HFFc6 (cell line): ENCODE measurements around the gene LPAR3. TPM values are rescaled to one million over a fixed set of nuclear protein-coding genes. Genes with fewer than 3 reads are reported as not detected.

ENCODE experiments used
- DNase-seq: peaks from one replicate; pipeline ENCODE4 v3.0.0-alpha.2; 2018
- H3K27ac Mint-ChIP-seq: 2 replicates; pipeline ENCODE4 v1.8.0; 2020; ENCODE audit warnings: mild to moderate bottlenecking, mixed read lengths
- H3K27me3 Mint-ChIP-seq: 2 replicates; pipeline ENCODE4 v1.8.0; 2021; ENCODE audit warnings: mild to moderate bottlenecking, moderate library complexity, mixed read lengths; ENCODE audit not compliant: insufficient read depth
- H3K36me3 Mint-ChIP-seq: 2 replicates; pipeline ENCODE4 v1.8.0; 2021; ENCODE audit warnings: low read depth, mixed read lengths
- H3K4me1 Mint-ChIP-seq: 2 replicates; pipeline ENCODE4 v1.8.0; 2020; ENCODE audit warnings: low read depth, mixed read lengths
- H3K4me3 Mint-ChIP-seq: 2 replicates; pipeline ENCODE4 v1.8.0; 2020; ENCODE audit warnings: mild to moderate bottlenecking, moderate library complexity, mixed read lengths
- H3K9me3 Mint-ChIP-seq: 2 replicates; pipeline ENCODE4 v1.8.0; 2020; ENCODE audit warnings: mild to moderate bottlenecking, mixed read lengths
- total RNA-seq, 6 experiments: library from RNA; stranded (reverse); fragmentation: NEBNext Ultra II Directional; extraction: Animal tissue kit (Norgen Biotek cat#: 25700); gene quantifications; 2 replicates in 1 of 6; 3 replicates in 5 of 6; pipeline ENCODE4 v1.2.3, GENCODE V29; 2021
- TF ChIP-seq, protein P1 (sequence below): fragments of 200-600 bp; sonication (generic); IDR thresholded peaks from 2 replicates; pipeline ENCODE4 v1.5.0; 2021; ENCODE audit warnings: antibody characterized with exemption, mild to moderate bottlenecking

LPAR3 gene
- total RNA-seq, 6 experiments from 2014 or later: 0.28 to 3.1 (median 2.0) TPM

DNA sequence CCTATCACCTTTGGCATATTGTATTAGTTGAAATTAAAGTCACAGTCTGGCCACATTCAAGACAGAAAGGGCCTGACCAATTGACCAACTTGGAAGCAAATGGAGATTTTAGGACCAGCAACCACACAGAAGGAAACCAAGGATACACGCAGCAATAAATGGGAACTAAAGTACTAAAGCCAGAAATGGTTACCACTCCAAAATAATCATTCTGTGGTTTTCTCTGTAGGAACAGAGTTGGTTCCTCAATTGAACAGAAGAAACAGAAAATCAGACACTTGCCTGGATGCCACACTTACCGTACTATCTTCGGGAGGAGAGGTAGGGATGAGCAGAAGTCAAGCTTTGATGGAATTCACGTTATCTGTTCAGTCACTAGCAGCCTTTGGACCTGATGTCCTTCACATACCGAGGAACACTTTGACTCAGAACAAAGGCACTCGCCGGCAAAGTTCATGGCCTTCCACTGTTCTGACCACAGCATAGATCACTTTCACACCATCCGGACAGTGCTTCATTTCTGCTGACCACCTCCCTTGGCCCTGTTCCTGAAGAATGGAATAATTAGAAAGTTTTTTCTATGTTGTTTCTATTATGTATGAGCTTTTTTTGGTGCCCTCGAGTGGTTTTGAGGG is 96.9 kb downstream of the LPAR3 start:
- DNase-seq: no peak
- H3K4me1 Mint-ChIP-seq: no peaks in the 10 kb centered on the region
- H3K4me3 Mint-ChIP-seq: no peak overlapping the region
- H3K9me3 Mint-ChIP-seq: peaks cover 7% of the 10 kb centered on the region; the same call in 1 of the 2 replicates
- TF ChIP-seq, protein P1, sequence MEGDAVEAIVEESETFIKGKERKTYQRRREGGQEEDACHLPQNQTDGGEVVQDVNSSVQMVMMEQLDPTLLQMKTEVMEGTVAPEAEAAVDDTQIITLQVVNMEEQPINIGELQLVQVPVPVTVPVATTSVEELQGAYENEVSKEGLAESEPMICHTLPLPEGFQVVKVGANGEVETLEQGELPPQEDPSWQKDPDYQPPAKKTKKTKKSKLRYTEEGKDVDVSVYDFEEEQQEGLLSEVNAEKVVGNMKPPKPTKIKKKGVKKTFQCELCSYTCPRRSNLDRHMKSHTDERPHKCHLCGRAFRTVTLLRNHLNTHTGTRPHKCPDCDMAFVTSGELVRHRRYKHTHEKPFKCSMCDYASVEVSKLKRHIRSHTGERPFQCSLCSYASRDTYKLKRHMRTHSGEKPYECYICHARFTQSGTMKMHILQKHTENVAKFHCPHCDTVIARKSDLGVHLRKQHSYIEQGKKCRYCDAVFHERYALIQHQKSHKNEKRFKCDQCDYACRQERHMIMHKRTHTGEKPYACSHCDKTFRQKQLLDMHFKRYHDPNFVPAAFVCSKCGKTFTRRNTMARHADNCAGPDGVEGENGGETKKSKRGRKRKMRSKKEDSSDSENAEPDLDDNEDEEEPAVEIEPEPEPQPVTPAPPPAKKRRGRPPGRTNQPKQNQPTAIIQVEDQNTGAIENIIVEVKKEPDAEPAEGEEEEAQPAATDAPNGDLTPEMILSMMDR: no peak
- H3K36me3 Mint-ChIP-seq: peaks cover 7% of the 10 kb centered on the region; the same call in 1 of the 2 replicates
- H3K27me3 Mint-ChIP-seq: peaks cover 31% of the 10 kb centered on the region
- H3K27ac Mint-ChIP-seq: no peak overlapping the region

DNA sequence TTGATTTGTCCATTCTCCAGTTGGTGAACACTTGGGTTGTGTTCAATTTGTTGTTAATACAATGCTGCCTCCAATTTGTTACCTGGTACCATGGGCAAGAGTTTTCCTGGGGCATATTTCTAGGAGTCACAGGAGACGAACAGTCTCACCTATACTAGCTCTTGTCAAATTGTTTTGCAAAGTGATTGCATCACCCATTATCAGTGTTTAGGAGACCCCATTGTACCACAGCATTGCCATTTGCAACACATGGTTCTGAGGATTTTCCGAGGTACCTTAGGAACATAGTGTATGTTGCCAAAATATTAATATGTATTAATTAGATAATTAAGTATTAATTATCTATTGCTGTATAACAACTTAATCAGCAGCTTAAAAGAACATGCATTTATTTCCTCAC is 97.8 kb downstream of the LPAR3 start:
- H3K27me3 Mint-ChIP-seq: peaks cover 28% of the 10 kb centered on the region
- no peak for DNase-seq
- no peak overlapping the region for H3K27ac Mint-ChIP-seq
- H3K9me3 Mint-ChIP-seq: peaks cover 7% of the 10 kb centered on the region; the same call in 1 of the 2 replicates
- no peak overlapping the region for H3K4me3 Mint-ChIP-seq
- H3K36me3 Mint-ChIP-seq: peaks cover 7% of the 10 kb centered on the region; the same call in 1 of the 2 replicates
- no peaks in the 10 kb centered on the region for H3K4me1 Mint-ChIP-seq
- TF ChIP-seq, protein P1: no peak

DNA sequence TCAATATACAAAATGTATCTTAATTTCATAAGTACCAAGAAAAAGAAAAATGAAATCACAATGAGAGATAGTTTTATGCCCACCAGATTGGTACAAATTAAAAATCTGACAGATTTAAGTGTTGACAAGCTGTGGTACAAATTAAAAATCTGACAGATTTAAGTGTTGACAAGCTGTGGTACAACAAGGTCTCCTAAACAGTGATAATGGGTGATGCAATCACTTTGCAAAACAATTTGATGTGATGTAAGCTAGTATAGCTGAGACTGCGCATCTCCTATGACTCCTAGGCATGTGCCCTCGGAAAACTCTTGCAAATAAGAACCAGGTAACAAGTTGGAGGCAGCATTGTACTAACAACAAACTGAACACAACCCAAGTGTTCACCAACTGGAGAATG is 100.6 kb downstream of the LPAR3 start:
- H3K36me3 Mint-ChIP-seq: peaks cover 7% of the 10 kb centered on the region; the same call in 1 of the 2 replicates
- H3K9me3 Mint-ChIP-seq: peaks cover 7% of the 10 kb centered on the region; the same call in 1 of the 2 replicates
- no peaks in the 10 kb centered on the region for H3K4me1 Mint-ChIP-seq
- H3K4me3 Mint-ChIP-seq: no peak overlapping the region
- DNase-seq: no peak
- TF ChIP-seq, protein P1: no peak
- no peak overlapping the region for H3K27ac Mint-ChIP-seq
- H3K27me3 Mint-ChIP-seq: peaks cover 29% of the 10 kb centered on the region

DNA sequence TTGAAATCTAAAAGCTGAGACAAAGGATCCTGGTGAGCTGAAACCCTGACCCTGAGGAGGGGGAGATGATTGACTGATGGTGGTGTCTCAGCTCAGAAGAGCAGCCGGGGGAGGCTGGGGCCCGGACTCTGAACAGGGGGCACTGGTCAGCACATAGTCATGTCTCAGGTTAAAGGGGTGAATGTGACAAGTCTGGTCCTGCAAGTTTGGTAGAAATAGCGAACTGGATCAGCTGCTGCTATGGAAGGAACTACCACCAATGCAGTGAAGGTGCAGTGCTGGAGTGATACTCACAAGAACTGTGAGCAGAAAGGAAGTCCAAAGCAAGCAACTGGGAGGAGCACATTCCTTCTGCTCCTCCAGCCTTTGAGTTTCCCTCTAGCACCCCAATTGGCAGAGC is 104.0 kb downstream of the LPAR3 start:
- no peak overlapping the region for H3K27ac Mint-ChIP-seq
- peaks cover 7% of the 10 kb centered on the region; the same call in 1 of the 2 replicates for H3K9me3 Mint-ChIP-seq
- H3K4me3 Mint-ChIP-seq: no peak overlapping the region
- H3K4me1 Mint-ChIP-seq: no peaks in the 10 kb centered on the region
- DNase-seq: no peak
- peaks cover 7% of the 10 kb centered on the region; the same call in 1 of the 2 replicates for H3K36me3 Mint-ChIP-seq
- H3K27me3 Mint-ChIP-seq: peaks cover 21% of the 10 kb centered on the region
- TF ChIP-seq, protein P1: no peak

DNA sequence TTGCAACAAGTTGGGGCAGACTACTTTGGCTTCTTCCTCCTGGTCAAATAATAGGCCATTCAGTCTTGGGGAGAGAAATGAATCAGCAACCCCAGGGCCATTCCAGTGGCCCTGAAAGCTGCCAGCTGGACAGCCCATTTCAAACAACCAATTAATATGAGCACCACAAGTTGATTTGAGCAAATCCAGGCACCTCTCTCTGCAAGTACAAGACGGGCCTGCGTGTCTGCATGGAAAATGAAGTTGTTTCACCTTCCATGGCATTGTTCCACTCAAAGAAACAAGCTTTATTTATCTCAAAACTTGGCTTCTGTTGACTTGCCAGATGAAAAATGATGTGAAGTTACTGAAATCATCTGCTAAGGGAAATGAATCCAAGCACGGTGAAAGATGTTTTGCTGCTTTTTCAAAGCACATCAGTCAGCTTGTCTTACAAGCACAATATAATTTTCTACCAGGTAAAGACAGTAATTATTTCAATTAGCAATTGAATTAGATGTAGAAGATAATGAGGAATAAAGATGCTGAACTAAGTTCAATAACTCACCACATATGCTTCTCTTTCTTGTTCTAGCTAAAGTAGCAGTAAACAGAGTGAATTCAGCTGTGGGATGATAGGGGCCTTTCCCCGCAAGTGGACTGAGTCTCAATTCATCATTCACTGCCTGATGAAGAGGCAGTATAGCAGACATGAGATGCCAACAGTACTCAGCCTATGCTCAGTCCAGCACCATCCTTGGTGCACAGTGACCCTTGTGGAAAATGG is 107.6 kb downstream of the LPAR3 start:
- H3K27me3 Mint-ChIP-seq: peaks cover 12% of the 10 kb centered on the region; the same call in 1 of the 2 replicates
- no peak overlapping the region for H3K4me3 Mint-ChIP-seq
- DNase-seq: no peak
- no peaks in the 10 kb centered on the region; the same call in 1 of the 2 replicates for H3K4me1 Mint-ChIP-seq
- no peaks in the 10 kb centered on the region for H3K9me3 Mint-ChIP-seq
- TF ChIP-seq, protein P1: no peak
- no peaks in the 10 kb centered on the region for H3K36me3 Mint-ChIP-seq
- H3K27ac Mint-ChIP-seq: no peak overlapping the region
